Mesenteric fat pad (tissue), 1 donor: ENCODE results near the gene ZNF557. TPM values are rescaled to one million over a fixed set of nuclear protein-coding genes. Genes with fewer than 3 reads are reported as not detected.
"Not testable (repeated sequence)": the region's sequence is repeated elsewhere in the genome, so short reads cannot be mapped to it uniquely, and the experiment has no call there.

ENCODE experiments used
- DNase-seq: peaks from one replicate; pipeline ENCODE4 v3.0.0-alpha.2; 2020; ENCODE audit warnings: low spot score
- long read RNA-seq: library from polyadenylated mRNA; unstranded; transcript quantifications from one replicate; pipeline ENCODE4 v2.0.0, GENCODE V29; 2020
- total RNA-seq: library from RNA; stranded (reverse); fragmentation: NEBNext Ultra II Directional; extraction: Animal tissue kit (Norgen Biotek cat#: 25700); gene quantifications from one replicate; pipeline ENCODE4 v1.2.1, GENCODE V29; 2021
- donor health status: DM: yes; HTN: yes; CAD: no.

ZNF557 gene
- 6.2 TPM for total RNA-seq
- long read RNA-seq, full-length matches to known transcripts: 18 of 24 reads
- long read RNA-seq, partial matches to known transcripts: 1 of 24 reads
- long read RNA-seq, other reads (novel, unspliced or antisense): 5 of 24 reads

DNA sequence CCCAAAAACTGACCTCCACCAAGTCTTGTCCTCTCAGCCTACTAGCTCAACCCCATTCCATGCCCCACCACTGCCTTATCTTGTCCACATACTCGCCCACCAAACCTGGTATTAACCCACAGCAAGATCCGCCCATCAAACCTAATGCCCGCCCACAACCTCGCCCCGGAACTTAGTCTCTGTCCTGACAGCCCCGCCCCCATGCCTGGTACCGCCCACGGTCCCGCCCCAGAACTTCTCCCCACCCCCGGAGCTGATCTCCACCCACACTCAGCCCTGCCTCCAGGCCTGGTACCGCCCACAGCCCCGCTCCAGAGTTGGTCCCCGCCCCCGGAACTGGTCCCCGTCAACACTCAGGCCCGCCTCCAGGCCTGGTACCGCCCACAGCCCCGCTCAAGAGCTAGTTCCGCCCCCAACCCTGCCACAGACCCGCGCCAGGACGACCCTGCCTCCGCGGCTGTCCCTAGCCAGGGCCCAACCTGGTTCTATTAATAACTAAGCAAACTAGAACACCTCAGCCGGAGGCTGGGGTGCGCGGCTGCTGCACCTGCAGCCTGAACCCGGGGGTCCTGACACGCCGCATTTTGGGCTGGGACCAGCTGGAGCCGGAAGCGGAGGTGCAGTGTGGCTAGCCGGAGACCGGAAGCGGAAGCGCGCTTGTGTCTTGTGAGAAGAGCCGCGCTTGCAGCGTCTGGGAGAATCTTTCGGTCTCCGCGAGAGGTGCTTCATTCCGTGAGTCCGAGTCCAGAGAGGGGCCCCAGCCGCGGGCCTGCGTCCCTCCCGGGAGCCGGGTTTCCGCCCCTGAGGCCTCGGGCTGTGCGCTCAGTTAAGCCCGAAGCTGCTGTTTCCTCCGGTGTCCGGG lies at the start of gene ZNF557:
ZNF557 (plus strand) TSS at position 662 of the 862 bp plus-strand sequence. CDS start 5,372 bp downstream, outside the sequence.
- peak; percentile 99 for DNase-seq

DNA sequence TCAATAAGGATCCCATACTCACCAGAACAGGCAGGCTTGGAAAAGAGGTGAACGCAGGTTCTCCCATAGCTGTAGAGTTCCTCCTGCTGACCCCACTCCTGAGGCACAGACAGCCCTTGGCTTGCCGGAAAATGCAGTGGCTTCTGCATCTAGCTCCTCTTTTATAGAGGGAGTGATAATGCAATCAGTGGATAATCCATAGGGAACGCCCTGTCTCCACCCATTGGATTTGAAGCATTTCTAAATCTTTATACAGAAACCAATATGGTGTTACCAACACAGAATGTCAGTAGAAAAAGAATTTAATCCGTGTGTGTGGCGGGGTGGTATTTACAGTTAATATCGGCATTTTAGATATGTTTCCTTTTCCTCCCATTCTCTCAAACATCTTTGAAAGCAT lies 48.2 kb upstream of the ZNF557 start, which contains the start of gene MBD3L2B:
MBD3L2B (minus strand) TSS at position 101 of the 400 bp plus-strand sequence; CDS start at position 67, 34 bp downstream.
- DNase-seq: not testable (repeated sequence)

DNA sequence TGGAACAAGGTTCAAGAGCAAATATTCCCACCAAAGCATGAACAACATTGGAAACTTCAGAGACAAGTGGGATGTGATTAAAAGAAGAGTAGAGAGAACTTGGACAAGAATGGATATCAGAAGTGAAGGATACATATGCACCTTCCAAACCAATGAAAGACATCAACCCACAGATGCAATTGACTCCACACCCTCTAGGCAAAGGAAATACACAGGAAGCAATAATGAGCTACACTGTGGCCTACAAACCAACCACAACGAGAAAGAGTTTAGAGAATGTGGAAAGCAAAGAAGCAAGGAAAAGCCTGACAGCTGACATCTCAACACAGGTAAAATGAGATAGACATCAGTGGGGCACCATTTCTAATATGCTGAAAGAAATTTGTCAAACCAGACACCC lies 40.7 kb upstream of the ZNF557 start:
- DNase-seq: not testable (repeated sequence)

DNA sequence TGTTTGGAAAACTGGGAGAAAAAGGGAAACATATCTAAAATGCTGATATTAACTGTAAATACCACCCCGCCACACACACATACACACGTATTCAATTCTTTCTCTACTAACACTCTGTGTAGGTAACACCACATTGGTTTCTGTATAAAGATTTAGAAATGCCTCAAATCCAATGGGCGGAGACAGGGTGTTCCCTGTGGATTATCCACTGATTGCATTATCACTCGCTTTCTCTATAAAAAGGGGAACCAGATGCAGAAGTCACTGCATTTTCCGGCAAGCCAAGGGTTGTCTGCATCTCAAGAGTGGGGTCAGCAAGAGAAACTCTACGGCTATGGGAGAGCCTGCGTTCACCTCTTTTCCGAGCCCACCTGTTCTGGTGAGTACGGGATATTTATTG lies 39.2 kb upstream of the ZNF557 start, which contains the start of gene MBD3L5:
MBD3L5 (plus strand) TSS at position 301 of the 400 bp plus-strand sequence; CDS start at position 335, 34 bp downstream.
- DNase-seq: not testable (repeated sequence)

DNA sequence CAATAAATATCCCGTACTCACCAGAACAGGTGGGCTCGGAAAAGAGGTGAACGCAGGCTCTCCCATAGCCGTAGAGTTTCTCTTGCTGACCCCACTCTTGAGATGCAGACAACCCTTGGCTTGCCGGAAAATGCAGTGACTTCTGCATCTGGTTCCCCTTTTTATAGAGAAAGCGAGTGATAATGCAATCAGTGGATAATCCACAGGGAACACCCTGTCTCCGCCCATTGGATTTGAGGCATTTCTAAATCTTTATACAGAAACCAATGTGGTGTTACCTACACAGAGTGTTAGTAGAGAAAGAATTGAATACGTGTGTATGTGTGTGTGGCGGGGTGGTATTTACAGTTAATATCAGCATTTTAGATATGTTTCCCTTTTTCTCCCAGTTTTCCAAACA lies 29.4 kb upstream of the ZNF557 start, which contains the start of gene MBD3L4:
MBD3L4 (minus strand) TSS at position 101 of the 400 bp plus-strand sequence; CDS start at position 66, 35 bp downstream.
- DNase-seq: not testable (repeated sequence)

DNA sequence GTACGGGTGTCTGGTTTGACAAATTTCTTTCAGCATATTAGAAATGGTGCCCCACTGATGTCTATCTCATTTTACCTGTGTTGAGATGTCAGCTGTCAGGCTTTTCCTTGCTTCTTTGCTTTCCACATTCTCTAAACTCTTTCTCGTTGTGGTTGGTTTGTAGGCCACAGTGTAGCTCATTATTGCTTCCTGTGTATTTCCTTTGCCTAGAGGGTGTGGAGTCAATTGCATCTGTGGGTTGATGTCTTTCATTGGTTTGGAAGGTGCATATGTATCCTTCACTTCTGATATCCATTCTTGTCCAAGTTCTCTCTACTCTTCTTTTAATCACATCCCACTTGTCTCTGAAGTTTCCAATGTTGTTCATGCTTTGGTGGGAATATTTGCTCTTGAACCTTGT lies 27.9 kb upstream of the ZNF557 start:
- DNase-seq: not testable (repeated sequence)

DNA sequence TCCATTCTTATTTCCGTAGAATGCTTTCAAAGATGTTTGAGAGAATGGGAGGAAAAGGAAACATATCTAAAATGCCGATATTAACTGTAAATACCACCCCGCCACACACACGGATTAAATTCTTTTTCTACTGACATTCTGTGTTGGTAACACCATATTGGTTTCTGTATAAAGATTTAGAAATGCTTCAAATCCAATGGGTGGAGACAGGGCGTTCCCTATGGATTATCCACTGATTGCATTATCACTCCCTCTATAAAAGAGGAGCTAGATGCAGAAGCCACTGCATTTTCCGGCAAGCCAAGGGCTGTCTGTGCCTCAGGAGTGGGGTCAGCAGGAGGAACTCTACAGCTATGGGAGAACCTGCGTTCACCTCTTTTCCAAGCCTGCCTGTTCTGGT lies 20.5 kb upstream of the ZNF557 start, which contains the start of gene MBD3L2:
MBD3L2 (plus strand) TSS at position 301 of the 400 bp plus-strand sequence; CDS start at position 354, 53 bp downstream.
- not testable (repeated sequence) for DNase-seq

DNA sequence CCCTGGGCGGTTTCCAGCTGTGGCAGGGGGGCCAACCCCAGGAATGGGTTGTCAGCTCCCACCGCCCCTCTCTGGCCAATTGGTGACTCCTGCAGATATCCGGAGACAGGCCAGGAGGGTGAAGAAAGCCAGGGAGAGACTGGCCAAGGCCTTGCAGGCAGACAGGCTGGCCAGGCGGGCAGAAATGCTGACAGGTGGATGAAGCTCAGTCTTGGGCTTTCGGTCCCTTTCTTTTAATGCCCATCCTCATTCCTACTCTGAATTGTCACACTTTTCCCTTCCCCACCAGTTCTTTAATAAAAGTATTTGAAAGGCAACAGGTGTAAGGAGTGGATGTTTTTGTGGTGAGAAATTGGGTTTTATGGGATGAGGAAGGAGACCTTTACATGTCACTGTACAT lies 18.1 kb upstream of the ZNF557 start:
- not testable (repeated sequence) for DNase-seq

DNA sequence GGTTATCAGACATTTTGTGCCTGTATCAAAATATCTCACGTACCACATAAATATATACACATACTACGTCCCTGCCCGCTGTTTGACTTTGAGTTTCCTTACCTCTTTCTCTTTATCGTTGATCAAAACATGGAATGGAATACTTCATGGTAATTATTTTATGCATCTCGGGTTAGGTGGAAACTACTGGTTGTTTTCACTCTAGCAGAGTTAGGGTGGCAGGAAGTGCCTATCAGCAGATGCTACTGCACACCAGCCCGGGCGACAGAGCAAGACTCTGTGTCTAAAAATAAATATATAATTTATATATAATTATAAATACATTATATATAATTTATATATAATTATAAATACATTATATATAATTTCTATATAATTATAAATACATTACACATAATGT lies 16.6 kb upstream of the ZNF557 start:
- not testable (repeated sequence) for DNase-seq

DNA sequence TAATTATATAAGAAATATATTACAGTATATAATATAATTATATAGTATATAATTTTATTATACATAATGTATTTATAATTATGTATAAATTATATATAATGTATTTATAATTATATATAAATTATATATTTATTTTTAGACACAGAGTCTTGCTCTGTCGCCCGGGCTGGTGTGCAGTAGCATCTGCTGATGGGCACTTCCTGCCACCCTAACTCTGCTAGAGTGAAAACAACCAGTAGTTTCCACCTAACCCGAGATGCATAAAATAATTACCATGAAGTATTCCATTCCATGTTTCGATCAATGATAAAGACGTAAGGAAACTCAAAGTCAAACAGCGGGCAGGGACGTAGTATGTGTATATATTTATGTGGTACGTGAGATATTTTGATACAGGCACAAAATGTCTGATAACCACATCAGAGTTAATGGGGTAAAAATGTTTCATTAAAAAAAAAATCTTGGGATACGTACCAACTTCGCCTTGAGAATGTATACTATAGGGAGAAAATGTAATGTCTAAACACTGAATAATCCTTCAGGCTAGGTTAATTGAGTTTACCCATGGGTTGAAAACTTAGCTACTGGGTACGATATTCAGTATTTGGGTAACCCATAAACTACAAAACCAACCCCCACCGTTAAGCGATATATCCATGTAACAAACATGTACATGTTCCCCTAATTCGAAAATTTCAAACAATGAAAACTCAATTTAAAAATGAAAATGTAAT lies 14.7 kb upstream of the ZNF557 start:
- not testable (repeated sequence) for DNase-seq

DNA sequence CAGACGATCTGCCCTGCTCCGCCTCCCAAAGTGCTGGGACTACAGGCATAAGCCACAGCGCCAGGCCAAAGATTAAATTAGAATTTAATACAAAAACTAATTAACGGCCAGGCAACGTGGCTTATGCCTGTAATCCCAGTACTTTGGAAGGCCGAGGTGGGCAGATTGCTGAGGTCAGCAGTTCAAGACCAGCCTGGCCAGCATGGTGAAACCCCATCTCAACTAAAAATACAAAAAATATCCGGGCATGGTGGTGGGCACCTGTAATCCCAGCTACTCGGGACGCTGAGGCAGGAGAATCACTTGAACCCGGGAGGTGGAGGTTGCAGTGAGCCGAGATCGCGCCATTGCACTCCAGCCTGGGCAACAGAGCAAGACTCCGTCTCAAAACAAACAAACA lies 13.8 kb upstream of the ZNF557 start:
- not testable (repeated sequence) for DNase-seq

DNA sequence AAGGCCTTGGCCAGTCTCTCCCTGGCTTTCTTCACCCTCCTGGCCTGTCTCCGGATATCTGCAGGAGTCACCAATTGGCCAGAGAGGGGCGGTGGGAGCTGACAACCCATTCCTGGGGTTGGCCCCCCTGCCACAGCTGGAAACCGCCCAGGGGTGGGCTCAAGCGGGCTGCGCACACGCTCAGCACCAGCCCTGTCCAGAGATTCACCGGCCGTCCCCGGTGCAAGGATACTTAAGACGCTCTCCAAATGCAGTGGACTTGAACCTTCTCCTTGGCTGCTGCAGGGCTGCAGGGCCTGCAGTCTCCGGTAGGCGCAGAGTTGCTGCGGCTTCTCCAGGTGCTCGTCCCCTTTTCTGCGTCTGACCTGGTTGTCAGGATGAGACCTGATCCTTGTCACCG lies 13.1 kb upstream of the ZNF557 start:
- DNase-seq: peak; percentile 81

DNA sequence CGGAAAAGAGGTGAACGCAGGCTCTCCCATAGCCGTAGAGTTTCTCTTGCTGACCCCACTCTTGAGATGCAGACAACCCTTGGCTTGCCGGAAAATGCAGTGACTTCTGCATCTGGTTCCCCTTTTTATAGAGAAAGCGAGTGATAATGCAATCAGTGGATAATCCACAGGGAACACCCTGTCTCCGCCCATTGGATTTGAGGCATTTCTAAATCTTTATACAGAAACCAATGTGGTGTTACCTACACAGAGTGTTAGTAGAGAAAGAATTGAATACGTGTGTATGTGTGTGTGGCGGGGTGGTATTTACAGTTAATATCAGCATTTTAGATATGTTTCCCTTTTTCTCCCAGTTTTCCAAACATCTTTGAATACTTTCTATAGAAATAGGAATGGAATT lies 10.9 kb upstream of the ZNF557 start, which contains the start of gene MBD3L3:
MBD3L3 (minus strand) TSS at position 101 of the 400 bp plus-strand sequence; CDS start at position 30, 71 bp downstream.
- DNase-seq: not testable (repeated sequence)

DNA sequence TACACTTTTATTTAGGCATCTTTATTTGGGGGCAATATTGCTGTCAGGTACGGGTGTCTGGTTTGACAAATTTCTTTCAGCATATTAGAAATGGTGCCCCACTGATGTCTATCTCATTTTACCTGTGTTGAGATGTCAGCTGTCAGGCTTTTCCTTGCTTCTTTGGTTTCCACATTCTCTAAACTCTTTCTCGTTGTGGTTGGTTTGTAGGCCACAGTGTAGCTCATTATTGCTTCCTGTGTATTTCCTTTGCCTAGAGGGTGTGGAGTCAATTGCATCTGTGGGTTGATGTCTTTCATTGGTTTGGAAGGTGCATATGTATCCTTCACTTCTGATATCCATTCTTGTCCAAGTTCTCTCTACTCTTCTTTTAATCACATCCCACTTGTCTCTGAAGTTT lies 9.5 kb upstream of the ZNF557 start:
- DNase-seq: not testable (repeated sequence)

DNA sequence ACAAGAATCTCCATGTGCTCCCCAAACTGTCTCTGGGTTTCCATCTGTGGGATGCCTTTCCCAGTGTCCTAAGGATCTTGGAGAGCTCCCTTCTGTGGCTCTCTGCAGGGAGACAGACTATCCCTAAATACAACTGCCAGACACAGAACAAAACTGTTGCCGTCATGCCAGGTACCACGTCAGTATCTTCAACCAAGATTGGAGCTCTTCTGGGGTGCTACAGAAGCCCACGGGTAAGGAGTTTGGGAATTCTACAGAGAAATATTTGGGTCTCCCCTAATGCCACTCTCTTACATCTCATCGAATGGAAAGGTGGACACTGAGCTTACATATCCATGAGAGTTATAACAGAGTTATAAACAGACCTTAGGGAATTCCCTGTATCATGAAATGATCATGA lies 6.2 kb upstream of the ZNF557 start:
- no peak for DNase-seq

DNA sequence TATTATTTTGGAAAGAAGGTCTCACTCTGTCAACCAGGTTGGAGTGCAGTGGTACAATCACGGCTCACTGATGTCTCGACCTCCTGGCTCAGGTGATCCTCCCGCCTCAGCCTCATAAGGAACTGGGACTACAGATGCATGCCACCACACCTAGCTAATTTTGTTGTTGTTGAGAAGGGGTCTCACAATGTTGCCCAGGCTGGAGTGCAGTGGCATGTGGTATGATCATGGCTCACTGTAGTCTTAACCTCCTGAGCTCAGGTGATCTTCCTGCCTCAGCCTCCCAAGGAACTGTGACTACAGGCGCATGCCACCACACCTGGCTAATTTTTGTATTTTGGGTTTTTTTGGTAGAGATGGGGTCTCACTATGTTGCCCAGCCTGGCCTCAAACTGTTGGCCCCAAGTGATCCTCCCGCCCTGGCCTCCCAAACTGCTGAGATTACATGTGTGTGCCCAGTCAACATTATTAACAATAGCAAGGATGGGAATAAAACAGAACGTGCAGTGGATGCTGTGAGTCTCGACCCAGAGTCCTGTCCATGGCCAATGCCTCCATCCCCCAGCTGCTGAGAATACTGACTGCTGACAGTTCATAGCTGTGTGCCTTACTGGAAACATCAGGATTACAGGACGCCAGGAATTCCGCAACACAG lies 5.6 kb upstream of the ZNF557 start:
- no peak for DNase-seq

DNA sequence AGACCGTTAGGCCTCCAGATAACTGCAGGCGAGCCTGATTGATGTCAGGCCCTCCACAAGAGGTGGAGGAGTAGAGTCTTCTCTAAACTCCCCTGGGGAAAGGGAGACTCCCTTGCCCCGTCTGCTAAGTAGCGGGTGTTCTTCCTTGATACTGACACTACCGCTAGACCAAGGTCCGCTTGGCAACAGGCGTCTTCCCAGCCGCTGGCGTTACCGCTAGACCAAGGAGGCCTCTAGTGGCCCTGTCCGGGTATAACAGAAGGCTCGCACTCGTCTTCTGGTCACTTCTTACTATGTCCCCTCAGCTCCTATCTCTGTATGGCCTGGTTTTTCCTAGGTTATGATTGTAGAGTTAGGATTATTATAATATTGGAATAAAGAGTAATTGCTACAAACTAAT lies 2.4 kb upstream of the ZNF557 start:
- DNase-seq: not testable (repeated sequence)

DNA sequence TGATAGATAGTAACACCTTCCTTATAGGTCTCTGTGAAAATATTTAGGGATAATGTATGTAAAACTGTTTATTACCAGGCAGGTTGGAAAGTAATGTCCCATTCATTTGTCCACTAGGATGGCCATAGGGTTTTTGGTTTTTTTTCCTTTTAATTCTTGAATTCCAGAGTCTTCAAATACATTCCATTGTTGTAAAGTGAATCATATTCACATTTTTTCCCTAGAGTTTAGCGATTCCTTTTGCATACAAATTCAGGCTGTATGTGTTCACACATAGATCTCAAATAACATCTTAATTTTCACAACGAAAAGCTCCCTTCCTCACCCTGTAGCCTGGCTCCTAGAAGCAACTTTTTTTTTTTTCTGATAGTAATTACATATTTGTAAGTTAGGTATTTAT lies 1.8 kb upstream of the ZNF557 start:
- no peak for DNase-seq

DNA sequence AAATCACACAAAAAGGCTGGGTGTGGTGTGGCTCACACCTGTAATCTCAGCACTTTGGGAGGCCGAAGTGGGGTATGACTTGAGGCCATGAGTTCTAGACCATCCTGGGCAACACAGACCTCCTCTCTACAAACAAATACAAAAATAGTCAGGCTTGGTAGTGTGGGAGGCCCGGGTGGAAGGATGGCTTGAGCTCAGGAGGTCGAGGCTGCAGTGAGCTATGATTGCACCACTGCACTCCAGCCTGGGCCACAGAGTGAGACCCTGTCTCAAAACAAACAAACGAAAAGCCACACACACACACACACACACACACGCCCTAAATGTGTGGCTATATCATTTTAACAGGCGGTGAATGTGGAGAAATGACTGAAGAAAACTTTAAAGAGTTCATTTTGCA lies 904 bp upstream of the ZNF557 start:
- no peak for DNase-seq

DNA sequence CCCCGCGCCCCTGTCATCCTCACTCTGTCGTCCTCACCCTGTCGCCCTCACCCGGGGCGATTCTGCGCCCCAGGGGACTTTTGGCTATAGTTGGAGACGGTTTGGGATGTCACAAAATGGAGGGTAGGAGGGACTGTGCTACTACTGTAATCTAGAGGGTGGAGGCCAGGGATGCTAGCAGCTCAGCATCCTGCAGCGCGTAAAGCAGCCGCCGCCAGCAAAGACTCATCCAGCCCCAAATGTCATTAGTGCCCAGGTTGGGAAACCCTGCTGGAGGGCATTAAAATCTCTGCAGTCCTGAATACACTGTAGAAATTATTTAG lies 362 bp downstream of the ZNF557 start:
- DNase-seq: no peak

DNA sequence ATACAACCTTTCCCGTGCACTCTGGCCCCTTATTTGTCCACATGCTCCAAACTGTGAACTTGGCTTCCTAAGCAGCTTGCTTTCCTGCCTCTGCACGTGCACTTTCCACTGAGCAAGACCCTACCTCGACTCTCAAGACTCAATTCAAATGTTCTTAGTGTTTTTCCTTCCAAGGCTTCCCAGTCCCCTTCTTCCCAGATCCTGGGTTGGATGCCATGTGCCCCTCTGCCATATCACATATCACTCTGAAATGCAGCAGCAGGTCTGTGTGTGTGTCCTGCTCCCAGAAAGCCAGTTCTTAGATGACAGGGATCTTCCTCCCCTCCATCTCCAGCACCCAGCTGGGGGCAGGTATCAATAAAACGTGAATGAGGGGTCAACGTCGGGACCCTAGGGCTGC lies 3.0 kb downstream of the ZNF557 start:
- no peak for DNase-seq
